HCT116 (cell line): ENCODE data around the gene DNAJC4.

Source experiments
- ATF3 ChIP-seq: IDR thresholded peaks from 2 replicates; pipeline ENCODE4 v1.6.1; 2012
- CTCF ChIP-seq, 3 experiments: fragments of 200-600 bp in 1 of 3; sonication (generic) in 1 of 3; IDR thresholded peaks in 2 of 3; conservative IDR thresholded peaks in 1 of 3; 2 replicates each; pipeline ENCODE4 v1.5.1; 2012 to 2017; ENCODE audit warnings: low read depth in 2 of 3, low read length in 2 of 3, antibody characterized with exemption in 1 of 3, borderline replicate concordance in 1 of 3, control low read depth in 1 of 3, mild to moderate bottlenecking in 1 of 3, mixed read lengths in 1 of 3, mixed run types in 1 of 3, moderate library complexity in 1 of 3; ENCODE audit not compliant: insufficient read depth in 1 of 3
- EZH2 ChIP-seq: fragments of 200-600 bp; sonication (generic); IDR thresholded peaks from 2 replicates; pipeline ENCODE4 v1.6.1; 2017; ENCODE audit warnings: antibody characterized with exemption, mixed run types
- POLR2A ChIP-seq: IDR thresholded peaks from 2 replicates; pipeline ENCODE4 v1.7.0; 2011; ENCODE audit warnings: borderline replicate concordance; ENCODE audit not compliant: insufficient read depth, insufficient read length; ENCODE audit errors: extremely low read depth
- POLR2AphosphoS5 ChIP-seq: IDR thresholded peaks from 2 replicates; pipeline ENCODE4 v1.6.1; 2011; ENCODE audit warnings: mild to moderate bottlenecking, low read depth, low read length, moderate library complexity
- RAD21 ChIP-seq: IDR thresholded peaks from 2 replicates; pipeline ENCODE4 v1.6.1; 2012; ENCODE audit warnings: low read depth, mild to moderate bottlenecking
- REST ChIP-seq: IDR thresholded peaks from 2 replicates; pipeline ENCODE4 v1.6.1; 2012; ENCODE audit warnings: low read depth
- SP1 ChIP-seq: IDR thresholded peaks from 2 replicates; pipeline ENCODE4 v1.6.1; 2012; ENCODE audit warnings: low read depth
- TCF7L2 ChIP-seq: IDR thresholded peaks from 2 replicates; pipeline ENCODE4 v1.7.0; 2011; ENCODE audit warnings: borderline replicate concordance, inconsistent platforms; ENCODE audit not compliant: insufficient read depth, insufficient read length; ENCODE audit errors: extremely low read depth
- YY1 ChIP-seq: IDR thresholded peaks from 2 replicates; pipeline ENCODE4 v1.6.1; 2011; ENCODE audit warnings: low read length, low read depth, moderate library complexity, mild to moderate bottlenecking; ENCODE audit not compliant: insufficient replicate concordance; ENCODE audit errors: extremely low read depth

- TF ChIP-seq POLR2A, result peak; percentile 14
- TF ChIP-seq TCF7L2, result peak; percentile 35
- TF ChIP-seq CTCF (IDR thresholded peaks at IDR 0.05 in 2 of 3, conservative IDR thresholded peaks at IDR 0.05 in 1 of 3; ENCODE audit: borderline replicate concordance in 1 of 3, insufficient read depth in 1 of 3, low read depth in 2 of 3, low read length in 2 of 3), result no peak
- peak; percentile 99 for TF ChIP-seq YY1
- peak; percentile 87 for TF ChIP-seq POLR2AphosphoS5
- no peak for TF ChIP-seq REST
- TF ChIP-seq ATF3, result no peak
- TF ChIP-seq EZH2, result no peak
- TF ChIP-seq RAD21, result no peak
- TF ChIP-seq SP1, result no peak
Measured at GRCh38 chr11:64269540-64270220, 39.3 kb downstream of the DNAJC4 start.
